Esophagus squamous epithelium (tissue), 5 donors: ENCODE data around the gene ZBED4. TPM values are rescaled to one million over a fixed set of nuclear protein-coding genes. Genes with fewer than 3 reads are reported as not detected.

Experiments
- DNase-seq: peaks from one replicate; lab custom pipeline; 2025; lab: John Stamatoyannopoulos, UW
- H3K27ac ChIP-seq, 4 donors: fragments of 200-600 bp; sonication (generic); one replicate each; pipeline ENCODE4 v1.5.1; 2016 to 2019; ENCODE audit warnings: mild to moderate bottlenecking in 1 of 4
- H3K27me3 ChIP-seq, 4 donors: fragments of 200-600 bp; sonication (generic); 1 replicate in 3 of 4; 2 replicates in 1 of 4; pipeline versions ENCODE4 v1.5.1 to v1.6.0; 2017 to 2021; ENCODE audit warnings: antibody characterized with exemption in 1 of 4
- H3K36me3 ChIP-seq, 3 donors: fragments of 200-600 bp; sonication (generic); one replicate each; pipeline ENCODE4 v1.5.1; 2016 to 2019
- H3K4me1 ChIP-seq, 3 donors: fragments of 200-600 bp; sonication (generic); one replicate each; pipeline ENCODE4 v1.5.1; 2017 to 2019
- H3K4me3 ChIP-seq, 4 donors: fragments of 200-600 bp; sonication (generic); 1 replicate in 3 of 4; 2 replicates in 1 of 4; pipeline ENCODE4 v1.5.1; 2016 to 2019; ENCODE audit warnings: mild to moderate bottlenecking in 2 of 4, moderate library complexity in 1 of 4
- H3K9me3 ChIP-seq, 3 donors: fragments of 200-600 bp; sonication (generic); one replicate each; pipeline ENCODE4 v1.5.1; 2016 to 2019
- CTCF ChIP-seq, 6 experiments: fragments of 450-650 bp in 4 of 6; fragments of 200-600 bp in 2 of 6; sonication (generic) in 2 of 6; IDR thresholded peaks; one replicate each; pipeline ENCODE4 v1.5.1; 2016 to 2019; ENCODE audit warnings: antibody characterized with exemption in 6 of 6, mild to moderate bottlenecking in 4 of 6, moderate library complexity in 4 of 6
- POLR2A ChIP-seq, 4 donors: fragments of 450-650 bp; IDR thresholded peaks; one replicate each; pipeline ENCODE4 v1.6.1; 2017; ENCODE audit warnings: antibody characterized with exemption in 4 of 4, mild to moderate bottlenecking in 4 of 4, moderate library complexity in 3 of 4
- WGBS, 2 donors: methylation state at CpG; one replicate each; pipeline ENCODE4 v1.1.5; 2018; 5-methylcytosine and 5-hydroxymethylcytosine counted together
- intact Hi-C: fragments of 100-400 bp; cut with DNase I; formaldehyde crosslinking; loops from one replicate; pipeline ENCODE4 v1.15.0; 2022
- total RNA-seq, 4 donors: library from RNA; depleted of rRNA; stranded (reverse); fragments of >200 nt; gene quantifications; one replicate each; pipeline ENCODE4 v1.1.0, GENCODE V29; 2016
- donor health status: DM: yes; HTN: yes; CAD: no.

The ZBED4 gene
- total RNA-seq, 4 donors from 2014 or later, result 9.6 to 14.1 (median 13.7) TPM

- Histone ChIP-seq H3K4me1 (peaks cover 11 to 38% (median 19%) of the 10 kb centered on the region in 3 donors), H3K27ac (peak overlapping the region; percentile 71 to 96 (median 96)), H3K4me3 (peak overlapping the region; percentile 81 to 93 (median 84)), H3K36me3 (peaks cover 0 to 41% (median 0%) of the 10 kb centered on the region in 3 donors), H3K9me3 (no peaks in the 10 kb centered on the region), H3K27me3 (no peaks in the 10 kb centered on the region)
- 64 to 74% methylated on average over 20 to 27 of the region's 47 CpGs for WGBS, 2 donors
- DNase-seq, result no peak
- no peak for TF ChIP-seq POLR2A (IDR thresholded peaks at IDR 0.05)
- TF ChIP-seq CTCF (IDR thresholded peaks at IDR 0.05), result no peak
- intact Hi-C loops, result no loop called here
These were observed 65.6 kb downstream of the ZBED4 start for GRCh38 chr22:49918911-49919881.

DNA sequence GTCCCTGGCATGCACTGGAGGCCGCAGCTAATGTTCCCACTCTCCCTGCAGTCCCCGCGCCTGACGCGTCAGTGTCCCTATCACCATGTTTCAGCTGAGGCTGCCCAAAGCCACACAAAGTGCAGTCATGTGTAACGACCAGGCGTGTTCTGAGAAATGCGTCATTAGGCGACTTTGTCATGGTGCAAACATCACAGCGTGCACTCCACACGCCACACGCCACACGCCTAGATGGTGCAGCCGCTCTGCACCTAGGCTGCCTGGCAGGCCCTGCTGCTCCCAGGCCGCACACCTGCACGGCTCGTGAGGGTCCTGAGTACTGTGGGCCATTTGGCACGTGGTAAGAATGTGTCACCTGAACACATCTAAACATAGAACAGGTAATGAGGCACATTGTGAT lies 67.2 kb downstream of the ZBED4 start:
- H3K27me3 ChIP-seq, result no peaks in the 10 kb centered on the region
- H3K36me3 ChIP-seq, result peaks cover 0 to 45% (median 0%) of the 10 kb centered on the region in 3 donors
- intact Hi-C loops, result loop anchor here (10.0 kb wide), 2 partner anchors 156 to 294 kb away; no protein-coding TSS in a partner anchor
- H3K4me1 ChIP-seq, result peaks cover 11 to 38% (median 19%) of the 10 kb centered on the region in 3 donors
- no peaks in the 10 kb centered on the region for H3K9me3 ChIP-seq
- no peak overlapping the region for H3K4me3 ChIP-seq
- DNase-seq, result no peak
- no peak overlapping the region for H3K27ac ChIP-seq
- TF ChIP-seq POLR2A (IDR thresholded peaks at IDR 0.05), result no peak
- TF ChIP-seq CTCF (IDR thresholded peaks at IDR 0.05), result no peak
- 96 to 98% methylated on average over 8 to 17 of the region's 18 CpGs for WGBS, 2 donors

DNA sequence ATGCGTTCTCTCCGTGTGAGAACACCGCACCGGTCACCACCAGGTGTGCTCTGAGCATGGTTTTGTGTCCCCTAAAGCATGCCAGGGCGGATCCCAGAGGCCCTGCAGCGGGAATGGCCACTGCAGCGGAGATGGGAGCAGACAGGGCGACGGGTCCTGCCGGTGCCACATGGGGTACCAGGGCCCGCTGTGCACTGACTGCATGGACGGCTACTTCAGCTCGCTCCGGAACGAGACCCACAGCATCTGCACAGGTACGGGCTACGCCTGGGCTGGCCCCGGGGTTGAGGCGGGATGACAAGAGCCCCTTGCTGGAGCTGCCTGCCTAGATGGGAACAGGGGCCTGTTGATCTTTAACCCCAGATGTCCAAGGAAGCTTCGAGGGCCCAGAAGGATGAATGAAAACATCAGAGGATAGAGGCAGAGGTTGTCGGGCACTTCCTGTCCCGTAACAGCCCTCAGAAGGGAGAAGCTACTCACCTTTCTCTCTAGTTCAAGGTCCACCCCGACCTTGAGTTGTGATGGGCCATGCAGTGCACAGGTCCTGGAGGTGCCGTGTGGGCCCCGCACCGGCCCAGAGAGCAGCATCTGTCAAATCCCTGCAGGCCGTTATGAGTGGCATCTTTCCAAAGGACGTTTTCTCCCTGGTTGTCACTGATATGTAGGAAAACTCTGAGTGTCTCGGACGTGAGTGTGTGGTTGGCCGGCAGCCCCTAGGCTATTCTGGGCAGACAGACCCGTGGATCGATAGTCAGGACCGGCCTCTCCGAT lies 68.0 kb downstream of the ZBED4 start:
- H3K4me3 ChIP-seq, result no peak overlapping the region
- DNase-seq, result no peak
- no peaks in the 10 kb centered on the region for H3K27me3 ChIP-seq
- H3K4me1 ChIP-seq, result peaks cover 11 to 33% (median 19%) of the 10 kb centered on the region in 3 donors
- H3K36me3 ChIP-seq, result peaks cover 0 to 50% (median 0%) of the 10 kb centered on the region in 3 donors
- WGBS, 2 donors, result 94 to 95% methylated on average over 15 to 27 of the region's 35 CpGs
- no peaks in the 10 kb centered on the region for H3K9me3 ChIP-seq
- TF ChIP-seq CTCF (IDR thresholded peaks at IDR 0.05) (no peak), POLR2A (IDR thresholded peaks at IDR 0.05) (no peak)
- H3K27ac ChIP-seq, result no peak overlapping the region
- intact Hi-C loops, result loop anchor here (10.0 kb wide), 2 partner anchors 157 to 293 kb away; no protein-coding TSS in a partner anchor

- H3K27ac ChIP-seq, result no peak overlapping the region
- no peaks in the 10 kb centered on the region for H3K9me3 ChIP-seq
- H3K27me3 ChIP-seq, result no peaks in the 10 kb centered on the region
- peaks cover 0 to 51% (median 0%) of the 10 kb centered on the region in 3 donors for H3K36me3 ChIP-seq
- WGBS, 2 donors, result 60 to 80% methylated on average over 1 of the region's 22 CpGs
- H3K4me3 ChIP-seq, result no peak overlapping the region
- DNase-seq, result no peak
- TF ChIP-seq POLR2A (IDR thresholded peaks at IDR 0.05) (no peak), CTCF (IDR thresholded peaks at IDR 0.05) (no peak)
- intact Hi-C loops, result loop anchor here (10.0 kb wide), 2 partner anchors 158 to 292 kb away; no protein-coding TSS in a partner anchor
- H3K4me1 ChIP-seq, result peaks cover 11 to 26% (median 11%) of the 10 kb centered on the region in 3 donors
These were observed 68.8 kb downstream of the ZBED4 start for GRCh38 chr22:49922484-49922883.
